K562 (cell line): ENCODE results near the gene PTPRR. TPM values are rescaled to one million over a fixed set of nuclear protein-coding genes. Genes with fewer than 3 reads are reported as not detected.

Experiments
- ATAC-seq: fragments of 200-7000 bp; cut with Tn5 transposase; 3 replicates; pipeline ENCODE4 v1.9.1; 2020; ENCODE audit warnings: moderate library complexity
- BruUV-seq: library from RNA; stranded (reverse); fragments of 400-500 nt; replicated peaks from 2 replicates; lab custom pipeline; 2021; lab: Mats Ljungman, UMichigan
- CTCF ChIA-PET: fragments of 300-600 bp; formaldehyde crosslinking; extraction: SDS; loops from one replicate; lab custom pipeline; 2021; ENCODE audit warnings: low intra/inter-chr PET ratio; lab: Yijun Ruan, JAX
- POLR2A ChIA-PET: fragments of 300-600, 350-650 bp; sonication (Branson Sonifier 250); formaldehyde crosslinking; extraction: SDS; loops from one replicate; lab custom pipeline; 2021; ENCODE audit warnings: antibody characterized with exemption, inconsistent platforms; lab: Yijun Ruan, JAX
- DNase-seq, 4 experiments: peaks; one replicate each; pipeline versions ENCODE4 v3.0.0 to v3.0.0-alpha.2; 2011 to 2018; ENCODE audit warnings: low spot score in 3 of 4, mixed read lengths in 3 of 4; ENCODE audit errors: extremely low read depth in 1 of 4
- FAIRE-seq: peaks from 2 replicates; lab custom pipeline; 2011; peaks lifted over from hg19 to GRCh38; lab: Jason Lieb, UNC
- H2AFZ ChIP-seq: 2 replicates; pipeline ENCODE4 v1.6.0; 2011; ENCODE audit warnings: low read depth, low read length, control low read depth, inconsistent platforms
- H3K27ac ChIP-seq: fragments of 200-600 bp; 3 replicates; pipeline ENCODE4 v1.8.0; 2011; ENCODE audit warnings: low read depth, mild to moderate bottlenecking, control low read depth, inconsistent platforms, low read length, moderate library complexity, mixed read lengths; ENCODE audit errors: extremely low read depth
- H3K27me3 ChIP-seq, 2 experiments: fragments of 300-600 bp in 1 of 2; 2 replicates in 1 of 2; 3 replicates in 1 of 2; pipeline versions ENCODE4 v1.6.0 to v1.8.0; 2011; ENCODE audit warnings: inconsistent platforms in 2 of 2, low read length in 2 of 2, mild to moderate bottlenecking in 1 of 2, mixed read lengths in 1 of 2, moderate library complexity in 1 of 2; ENCODE audit not compliant: control insufficient read depth in 2 of 2, insufficient read depth in 2 of 2
- H3K36me3 ChIP-seq: fragments of 300-600 bp; 3 replicates; pipeline ENCODE4 v1.8.0; 2011; ENCODE audit warnings: mild to moderate bottlenecking, low read length, inconsistent platforms; ENCODE audit not compliant: control insufficient read depth, insufficient read depth
- H3K4me1 ChIP-seq, 2 experiments: fragments of 200-600 bp in 1 of 2; replicated peaks in 1 of 2; 2 replicates in 1 of 2; 3 replicates in 1 of 2; pipeline versions ENCODE4 v1.5.1 to v1.8.0; 2011; ENCODE audit warnings: inconsistent platforms in 2 of 2, low read length in 2 of 2, mild to moderate bottlenecking in 1 of 2, mixed read lengths in 1 of 2, moderate library complexity in 1 of 2; ENCODE audit not compliant: control insufficient read depth in 2 of 2, insufficient read depth in 2 of 2
- H3K4me2 ChIP-seq: 2 replicates; pipeline ENCODE4 v1.6.1; 2011; ENCODE audit warnings: low read length, control low read depth, inconsistent platforms, mixed read lengths; ENCODE audit not compliant: insufficient read depth
- H3K4me3 ChIP-seq: fragments of 200-600 bp; sonication (generic), shearing (Covaris generic); 2 replicates; pipeline ENCODE4 v1.5.1; 2016; ENCODE audit warnings: control low read depth, inconsistent platforms
- H3K79me2 ChIP-seq: fragments of 200-600 bp; 3 replicates; pipeline ENCODE4 v1.8.0; 2011; ENCODE audit warnings: low read length, inconsistent platforms; ENCODE audit not compliant: control insufficient read depth, insufficient read depth
- H3K9ac ChIP-seq, 2 experiments: 2 replicates each; pipeline versions ENCODE4 v1.6.0 to v1.6.1; 2011; ENCODE audit warnings: low read depth in 2 of 2, low read length in 2 of 2, control low read depth in 1 of 2, inconsistent platforms in 1 of 2, mild to moderate bottlenecking in 1 of 2, mixed read lengths in 1 of 2; ENCODE audit not compliant: insufficient read depth in 1 of 2
- H3K9me1 ChIP-seq: one replicate; pipeline ENCODE4 v1.6.0; 2011; ENCODE audit warnings: inconsistent platforms, mild to moderate bottlenecking, low read length, moderate library complexity; ENCODE audit not compliant: control insufficient read depth, insufficient read depth
- H3K9me3 ChIP-seq: replicated peaks from 2 replicates; pipeline ENCODE4 v1.5.1; 2011; ENCODE audit warnings: low read depth, low read length, inconsistent platforms; ENCODE audit not compliant: control insufficient read depth, insufficient read depth
- H4K20me1 ChIP-seq: replicated peaks from 2 replicates; pipeline ENCODE4 v1.6.1; 2011; ENCODE audit warnings: low read length, inconsistent platforms, mixed read lengths; ENCODE audit not compliant: control insufficient read depth, insufficient read depth
- BRD4 ChIP-seq: fragments of 200-600 bp; sonication (generic); IDR thresholded peaks from 2 replicates; pipeline ENCODE4 v1.6.1; 2017; ENCODE audit warnings: inconsistent platforms
- CHD1 ChIP-seq: fragments of 200-600 bp; sonication (generic); IDR thresholded peaks from one replicate; pipeline ENCODE4 v1.6.1; 2012; ENCODE audit warnings: mild to moderate bottlenecking, moderate library complexity, low read length, inconsistent platforms
- EP300 ChIP-seq: IDR thresholded peaks from 2 replicates; pipeline ENCODE4 v1.6.1; 2012; ENCODE audit warnings: low read length, improper control_type of control experiment
- NFXL1 ChIP-seq: fragments of 450-650 bp; formaldehyde crosslinking; IDR thresholded peaks from 2 replicates; pipeline ENCODE4 v1.4.0; 2021; ENCODE audit warnings: mild to moderate bottlenecking
- POLR2B ChIP-seq: fragments of 450-650 bp; IDR thresholded peaks from 2 replicates; pipeline ENCODE4 v1.6.1; 2018; ENCODE audit warnings: low read depth; ENCODE audit not compliant: partially characterized antibody
- RBM17 ChIP-seq: fragments of 200-400 bp; formaldehyde crosslinking; IDR thresholded peaks from 2 replicates; pipeline ENCODE4 v1.6.1; 2017; ENCODE audit warnings: low read depth, mild to moderate bottlenecking, low read length, borderline replicate concordance
- ZNF551 ChIP-seq: fragments of 250-450 bp; sonication (Bioruptor Pico); IDR thresholded peaks from 2 replicates; pipeline ENCODE4 v1.5.0; 2021; ENCODE audit warnings: mild to moderate bottlenecking, moderate library complexity
- WGBS: fragments of 100-300 bp; shearing (Covaris generic); methylation state at CpG from one replicate; pipeline ENCODE4 v1.1.6; 2016; ENCODE audit warnings: low coverage, mixed read lengths; ENCODE audit not compliant: insufficient coverage; ENCODE audit errors: missing lambda C conversion rate; 5-methylcytosine and 5-hydroxymethylcytosine counted together
- in situ Hi-C: fragments of 300-500 bp; cut with MboI; formaldehyde crosslinking; loops from 4 replicates; pipeline ENCODE4 v1.15.0; 2018; ENCODE audit warnings: inconsistent platforms, mixed read lengths
- intact Hi-C: fragments of 100-400 bp; cut with micrococcal nuclease; formaldehyde crosslinking; loops from 2 replicates; pipeline ENCODE4 v1.14.2; 2022
- polyA plus RNA-seq, 8 experiments: library from polyadenylated mRNA; depleted of rRNA in 4 of 8; stranded (reverse) in 5 of 8; unstranded in 3 of 8; fragments of >200 nt; fragmentation: Nextera tagmentation in 2 of 8; fragmentation: Illumina TruSeq in 1 of 8; extraction: Ambion mirVana in 2 of 8; extraction: Trizol in 1 of 8; gene quantifications; 2 replicates each; pipeline versions ENCODE4 v1.2.1 to v1.2.3, GENCODE V29; 2011 to 2014; ENCODE audit warnings: inconsistent platforms in 1 of 8, missing spikeins in 1 of 8
- total RNA-seq, 7 experiments: library from RNA; depleted of rRNA in 6 of 7; stranded (reverse); fragments of >200 nt in 6 of 7; fragmentation: Illumina TruSeq in 2 of 7; extraction: Trizol in 2 of 7; gene quantifications; 2 replicates each; pipeline versions ENCODE4 v1.2.1 to v1.2.3, GENCODE V29; 2011 to 2021; ENCODE audit warnings: low replicate concordance in 1 of 7
- TF ChIP-seq, protein P1 (sequence below): fragments of 450-650 bp; conservative IDR thresholded peaks from 2 replicates; pipeline ENCODE4 v1.6.1; 2016; ENCODE audit warnings: missing genetic modification characterization, low read depth, mild to moderate bottlenecking, control low read depth, missing compliant biosample characterization
- TF ChIP-seq, protein P2 (sequence below), 3 experiments: fragments of 200-800 bp in 1 of 3; fragments of 250-450 bp in 1 of 3; fragments of 450-650 bp in 1 of 3; sonication (Bioruptor Pico) in 1 of 3; sonication (Bioruptor generic) in 1 of 3; formaldehyde crosslinking in 1 of 3; IDR thresholded peaks; 2 replicates each; pipeline versions ENCODE4 v1.6.1 to v1.8.0; 2016 to 2022; ENCODE audit warnings: mild to moderate bottlenecking in 2 of 3, missing genetic modification characterization in 2 of 3, missing compliant biosample characterization in 1 of 3, moderate library complexity in 1 of 3

Gene PTPRR
- total and polyA plus RNA-seq, 9 of the 15 experiments (the other 6 are each of a cell fraction or from before 2014, with no cell fraction given), result 6.6 to 41.7 (median 12.3) TPM

DNA sequence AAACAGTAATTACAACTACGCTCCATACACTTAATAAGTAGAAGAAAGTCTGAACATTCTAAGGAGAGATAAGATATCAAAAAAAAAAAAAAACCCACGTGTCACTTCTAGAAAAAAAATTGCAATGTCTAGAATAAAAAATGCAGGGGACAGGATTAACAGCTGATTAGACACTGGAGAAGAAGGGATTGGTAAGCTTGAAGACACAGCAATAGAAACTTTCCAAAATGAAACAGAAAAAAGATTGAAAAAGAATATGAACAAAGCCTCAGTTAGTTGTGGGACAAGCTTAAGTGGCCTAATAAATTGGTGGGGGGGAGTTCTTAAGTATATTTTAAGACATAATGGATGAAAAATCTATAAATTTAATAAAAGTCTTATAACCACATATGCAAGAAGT, 105.5 kb downstream of the PTPRR start:
- TF ChIP-seq EP300, result no peak
- no peak for TF ChIP-seq CHD1
- no peak for TF ChIP-seq RBM17
- TF ChIP-seq, protein P1, sequence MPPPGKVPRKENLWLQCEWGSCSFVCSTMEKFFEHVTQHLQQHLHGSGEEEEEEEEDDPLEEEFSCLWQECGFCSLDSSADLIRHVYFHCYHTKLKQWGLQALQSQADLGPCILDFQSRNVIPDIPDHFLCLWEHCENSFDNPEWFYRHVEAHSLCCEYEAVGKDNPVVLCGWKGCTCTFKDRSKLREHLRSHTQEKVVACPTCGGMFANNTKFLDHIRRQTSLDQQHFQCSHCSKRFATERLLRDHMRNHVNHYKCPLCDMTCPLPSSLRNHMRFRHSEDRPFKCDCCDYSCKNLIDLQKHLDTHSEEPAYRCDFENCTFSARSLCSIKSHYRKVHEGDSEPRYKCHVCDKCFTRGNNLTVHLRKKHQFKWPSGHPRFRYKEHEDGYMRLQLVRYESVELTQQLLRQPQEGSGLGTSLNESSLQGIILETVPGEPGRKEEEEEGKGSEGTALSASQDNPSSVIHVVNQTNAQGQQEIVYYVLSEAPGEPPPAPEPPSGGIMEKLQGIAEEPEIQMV (tag), result no peak
- TF ChIP-seq, protein P2, sequence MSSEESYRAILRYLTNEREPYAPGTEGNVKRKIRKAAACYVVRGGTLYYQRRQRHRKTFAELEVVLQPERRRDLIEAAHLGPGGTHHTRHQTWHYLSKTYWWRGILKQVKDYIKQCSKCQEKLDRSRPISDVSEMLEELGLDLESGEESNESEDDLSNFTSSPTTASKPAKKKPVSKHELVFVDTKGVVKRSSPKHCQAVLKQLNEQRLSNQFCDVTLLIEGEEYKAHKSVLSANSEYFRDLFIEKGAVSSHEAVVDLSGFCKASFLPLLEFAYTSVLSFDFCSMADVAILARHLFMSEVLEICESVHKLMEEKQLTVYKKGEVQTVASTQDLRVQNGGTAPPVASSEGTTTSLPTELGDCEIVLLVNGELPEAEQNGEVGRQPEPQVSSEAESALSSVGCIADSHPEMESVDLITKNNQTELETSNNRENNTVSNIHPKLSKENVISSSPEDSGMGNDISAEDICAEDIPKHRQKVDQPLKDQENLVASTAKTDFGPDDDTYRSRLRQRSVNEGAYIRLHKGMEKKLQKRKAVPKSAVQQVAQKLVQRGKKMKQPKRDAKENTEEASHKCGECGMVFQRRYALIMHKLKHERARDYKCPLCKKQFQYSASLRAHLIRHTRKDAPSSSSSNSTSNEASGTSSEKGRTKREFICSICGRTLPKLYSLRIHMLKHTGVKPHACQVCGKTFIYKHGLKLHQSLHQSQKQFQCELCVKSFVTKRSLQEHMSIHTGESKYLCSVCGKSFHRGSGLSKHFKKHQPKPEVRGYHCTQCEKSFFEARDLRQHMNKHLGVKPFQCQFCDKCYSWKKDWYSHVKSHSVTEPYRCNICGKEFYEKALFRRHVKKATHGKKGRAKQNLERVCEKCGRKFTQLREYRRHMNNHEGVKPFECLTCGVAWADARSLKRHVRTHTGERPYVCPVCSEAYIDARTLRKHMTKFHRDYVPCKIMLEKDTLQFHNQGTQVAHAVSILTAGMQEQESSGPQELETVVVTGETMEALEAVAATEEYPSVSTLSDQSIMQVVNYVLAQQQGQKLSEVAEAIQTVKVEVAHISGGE (CRISPR knock-in tag; IDR thresholded peaks at IDR 0.05), result no peak
- no peak for TF ChIP-seq NFXL1 (CRISPR knock-in tag)
- no peak for TF ChIP-seq ZNF551 (CRISPR knock-in tag)
- TF ChIP-seq BRD4, result no peak
- TF ChIP-seq POLR2B, result no peak
- TF ChIP-seq, all 486 proteins: peak for 0
- no peak overlapping the region for H2AFZ ChIP-seq
- H3K9me1 ChIP-seq, result no peaks in the 10 kb centered on the region
- H3K4me2 ChIP-seq, result no peak overlapping the region
- H3K27ac ChIP-seq, result no peak overlapping the region
- no peak for DNase-seq
- FAIRE-seq, result no peak
- no peaks in the 10 kb centered on the region for H3K9me3 ChIP-seq
- no TSS peak for BruUV-seq
- no peaks in the 10 kb centered on the region for H3K79me2 ChIP-seq
- H3K9ac ChIP-seq, result no peak overlapping the region
- ChIA-PET CTCF (no interaction called here), POLR2A (interaction anchor here (0.6 kb wide), 1 partner anchor 694 kb away, joined by 3 read pairs; no protein-coding TSS in a partner anchor)
- WGBS, result 15% methylated on average over 2 of the region's 2 CpGs
- no peaks in the 10 kb centered on the region for H4K20me1 ChIP-seq
- ATAC-seq, result no peak
- intact Hi-C loops, result no loop called here
- no peaks in the 10 kb centered on the region for H3K27me3 ChIP-seq
- H3K36me3 ChIP-seq, result no peaks in the 10 kb centered on the region
- no peak overlapping the region for H3K4me3 ChIP-seq
- in situ Hi-C loops, result no loop called here
- no peaks in the 10 kb centered on the region for H3K4me1 ChIP-seq
